Spleen (tissue), 11 donors: ENCODE results near the gene SLC26A8. TPM values are rescaled to one million over a fixed set of nuclear protein-coding genes. Genes with fewer than 3 reads are reported as not detected.

Experiments used
- DNase-seq: peaks from one replicate; pipeline ENCODE4 v3.0.0-alpha.2; 2020
- H3K27ac ChIP-seq, 8 donors: fragments of 200-600 bp; sonication (generic) in 7 of 8; 1 replicate in 4 of 8; 2 replicates in 4 of 8; pipeline versions ENCODE4 v1.5.0 to v1.8.0; 2016 to 2021; ENCODE audit warnings: inconsistent platforms in 4 of 8, mild to moderate bottlenecking in 4 of 8, moderate library complexity in 1 of 8
- H3K27me3 ChIP-seq, 7 donors: fragments of 200-600 bp; sonication (generic) in 6 of 7; replicated peaks in 1 of 7; 1 replicate in 4 of 7; 2 replicates in 3 of 7; pipeline versions ENCODE4 v1.5.0 to v1.8.0; 2016 to 2021; ENCODE audit warnings: inconsistent platforms in 3 of 7, mild to moderate bottlenecking in 1 of 7
- H3K36me3 ChIP-seq, 6 donors: fragments of 200-600 bp; sonication (generic) in 5 of 6; 1 replicate in 4 of 6; 2 replicates in 2 of 6; pipeline versions ENCODE4 v1.5.0 to v1.8.0; 2016 to 2021; ENCODE audit warnings: inconsistent platforms in 2 of 6
- H3K4me1 ChIP-seq, 6 donors: fragments of 200-600 bp; sonication (generic) in 5 of 6; 1 replicate in 3 of 6; 2 replicates in 3 of 6; pipeline versions ENCODE4 v1.5.0 to v1.8.0; 2016 to 2021; ENCODE audit warnings: inconsistent platforms in 3 of 6
- H3K4me3 ChIP-seq, 8 donors: fragments of 200-600 bp; sonication (generic) in 7 of 8; 1 replicate in 4 of 8; 2 replicates in 4 of 8; pipeline versions ENCODE4 v1.5.0 to v1.8.0; 2016 to 2021; ENCODE audit warnings: inconsistent platforms in 4 of 8, mild to moderate bottlenecking in 4 of 8, moderate library complexity in 2 of 8
- H3K9me3 ChIP-seq, 8 donors: fragments of 200-600 bp; sonication (generic) in 7 of 8; 1 replicate in 4 of 8; 2 replicates in 4 of 8; pipeline versions ENCODE4 v1.5.0 to v1.8.0; 2016 to 2021; ENCODE audit warnings: inconsistent platforms in 4 of 8
- CTCF ChIP-seq, 11 experiments: fragments of 200-600 bp in 7 of 11; fragments of 450-650 bp in 4 of 11; sonication (generic) in 4 of 11; IDR thresholded peaks in 8 of 11; conservative IDR thresholded peaks in 3 of 11; 1 replicate in 7 of 11; 2 replicates in 4 of 11; pipeline versions ENCODE4 v1.4.0 to v1.8.0; 2016 to 2021; ENCODE audit warnings: antibody characterized with exemption in 11 of 11, inconsistent platforms in 4 of 11, mild to moderate bottlenecking in 1 of 11
- POLR2A ChIP-seq, 3 donors: fragments of 450-650 bp; IDR thresholded peaks; one replicate each; pipeline ENCODE4 v1.5.1; 2017; ENCODE audit warnings: antibody characterized with exemption in 3 of 3, mild to moderate bottlenecking in 1 of 3
- POLR2AphosphoS5 ChIP-seq, 3 donors: sonication (generic); formaldehyde crosslinking; IDR thresholded peaks; one replicate each; pipeline ENCODE4 v1.5.1; 2017; ENCODE audit warnings: antibody characterized with exemption in 3 of 3
- WGBS, 5 donors: extraction: QIAGEN DNeasy Blood & Tissue Kit in 3 of 5; methylation state at CpG; one replicate each; pipeline versions ENCODE4 v1.1.5 to v1.1.7; 2013 to 2018; 5-methylcytosine and 5-hydroxymethylcytosine counted together
- intact Hi-C: fragments of 100-400 bp; cut with DNase I; formaldehyde crosslinking; loops from one replicate; pipeline ENCODE4 v1.15.0; 2023; ENCODE audit warnings: low total_unique reads
- polyA plus RNA-seq, 3 donors: library from polyadenylated mRNA; stranded (reverse); fragments of 200-250 nt; gene quantifications; one replicate each; pipeline ENCODE4 v1.2.1, GENCODE V29; 2013
- total RNA-seq, 7 donors: library from RNA; depleted of rRNA in 3 of 7; stranded (reverse); fragments of >200 nt in 3 of 7; fragmentation: NEBNext Ultra II Directional in 4 of 7; extraction: Animal tissue kit (Norgen Biotek cat#: 25700) in 4 of 7; gene quantifications; one replicate each; pipeline versions ENCODE4 v1.1.0 to v1.2.1, GENCODE V29; 2016 to 2021
- donor health status: healthy with polysubstance abuse.
- donor health status: DM: no; HTN: no; CAD: no; lungs with moderate emphysema.
- donor health status: DM: no; HTN: no; CAD: no.
- donor health status: Bipolar disorder and iron deficiency.
- donor health status: healthy.
- donor health status: DM: no; HTN: no; CAD: no.
- donor health status: DM: yes; HTN: yes; CAD: no.

SLC26A8 gene
- total and polyA plus RNA-seq, 10 donors = 0.11 to 7.8 (median 2.5) TPM

GRCh38 chr6:35906499-35906846, 118.0 kb downstream of the SLC26A8 start:
- H3K9me3 ChIP-seq = peaks cover 4 to 39% (median 31%) of the 10 kb centered on the region in 8 donors
- peaks cover 0 to 82% (median 22%) of the 10 kb centered on the region in 6 donors for H3K36me3 ChIP-seq
- no peaks in the 10 kb centered on the region for H3K27me3 ChIP-seq
- no peak for TF ChIP-seq CTCF (IDR thresholded peaks at IDR 0.05 in 8 of 11, conservative IDR thresholded peaks at IDR 0.05 in 3 of 11)
- TF ChIP-seq POLR2A (IDR thresholded peaks at IDR 0.05) = no peak
- TF ChIP-seq POLR2AphosphoS5 (IDR thresholded peaks at IDR 0.05) = no peak
- WGBS, 5 donors = 79 to 90% (median 81%) methylated on average over 2 of the region's 2 CpGs
- no peak overlapping the region for H3K27ac ChIP-seq
- H3K4me3 ChIP-seq = no peak overlapping the region
- peaks cover 0 to 3% (median 0%) of the 10 kb centered on the region in 6 donors for H3K4me1 ChIP-seq
- intact Hi-C loops = no loop called here
- no peak for DNase-seq

- H3K27me3 ChIP-seq = no peaks in the 10 kb centered on the region
- 75 to 88% (median 79%) methylated on average over 8 of the region's 8 CpGs for WGBS, 5 donors
- peaks cover 0 to 3% (median 0%) of the 10 kb centered on the region in 6 donors for H3K4me1 ChIP-seq
- no peak overlapping the region for H3K27ac ChIP-seq
- H3K4me3 ChIP-seq = no peak overlapping the region
- peaks cover 4 to 35% (median 29%) of the 10 kb centered on the region in 8 donors for H3K9me3 ChIP-seq
- H3K36me3 ChIP-seq = peaks cover 0 to 77% (median 22%) of the 10 kb centered on the region in 6 donors
- no peak for DNase-seq
- intact Hi-C loops = no loop called here
- no peak for TF ChIP-seq POLR2AphosphoS5 (IDR thresholded peaks at IDR 0.05)
- TF ChIP-seq POLR2A (IDR thresholded peaks at IDR 0.05) = no peak
- no peak for TF ChIP-seq CTCF (IDR thresholded peaks at IDR 0.05 in 8 of 11, conservative IDR thresholded peaks at IDR 0.05 in 3 of 11)
These were observed 118.5 kb downstream of the SLC26A8 start for GRCh38 chr6:35905841-35906498.

GRCh38 chr6:35905141-35905785, 119.2 kb downstream of the SLC26A8 start:
- WGBS, 5 donors = 57 to 77% (median 71%) methylated on average over 2 of the region's 2 CpGs
- TF ChIP-seq POLR2AphosphoS5 (IDR thresholded peaks at IDR 0.05) (no peak), POLR2A (IDR thresholded peaks at IDR 0.05) (no peak), CTCF (IDR thresholded peaks at IDR 0.05 in 8 of 11, conservative IDR thresholded peaks at IDR 0.05 in 3 of 11) (no peak)
- intact Hi-C loops = no loop called here
- H3K9me3 ChIP-seq = peaks cover 4 to 28% (median 23%) of the 10 kb centered on the region in 8 donors
- H3K27ac ChIP-seq = no peak overlapping the region
- H3K4me3 ChIP-seq = no peak overlapping the region
- no peak for DNase-seq
- no peaks in the 10 kb centered on the region for H3K27me3 ChIP-seq
- peaks cover 0 to 3% (median 0%) of the 10 kb centered on the region in 6 donors for H3K4me1 ChIP-seq
- peaks cover 0 to 77% (median 22%) of the 10 kb centered on the region in 6 donors for H3K36me3 ChIP-seq

DNA sequence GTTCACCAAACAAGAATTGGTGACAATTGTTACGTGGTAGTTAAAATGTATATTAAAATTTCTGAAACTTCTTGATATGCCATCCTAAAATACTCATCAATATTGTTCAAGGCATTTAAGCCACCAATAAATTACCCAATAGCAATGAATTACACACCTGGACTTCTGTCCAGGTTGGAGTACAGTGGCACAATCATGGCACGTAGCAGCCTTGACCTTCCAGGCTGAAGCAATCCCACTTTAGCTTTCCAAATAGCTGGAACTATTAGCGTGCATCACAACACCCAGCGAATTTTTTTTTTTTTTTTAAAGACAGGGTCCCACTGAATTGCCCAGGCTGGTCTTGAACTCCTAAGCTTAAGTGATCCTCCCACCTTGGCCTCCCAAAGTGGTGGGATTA, 120.8 kb downstream of the SLC26A8 start:
- Histone ChIP-seq H3K36me3 (peaks cover 0 to 77% (median 11%) of the 10 kb centered on the region in 6 donors), H3K27me3 (no peaks in the 10 kb centered on the region), H3K9me3 (peaks cover 2 to 13% (median 8%) of the 10 kb centered on the region in 8 donors), H3K4me1 (peaks cover 0 to 3% (median 0%) of the 10 kb centered on the region in 6 donors), H3K4me3 (no peak overlapping the region), H3K27ac (no peak overlapping the region)
- 92 to 99% (median 94%) methylated on average over 4 of the region's 4 CpGs for WGBS, 5 donors
- TF ChIP-seq POLR2A (IDR thresholded peaks at IDR 0.05) (no peak), POLR2AphosphoS5 (IDR thresholded peaks at IDR 0.05) (no peak), CTCF (IDR thresholded peaks at IDR 0.05 in 8 of 11, conservative IDR thresholded peaks at IDR 0.05 in 3 of 11) (no peak)
- intact Hi-C loops = no loop called here
- no peak for DNase-seq
